Stimulated activated CD4-positive, alpha-beta T cell treated with anti-CD3 and anti-CD28 coated beads, Interleukin-1b, Interleukin-23, amount 100 ng/mL, for 24 hours (primary cell): ENCODE data around the gene CHPT1.
A peak's percentile ranks its signal among the peaks of the same experiment; 100 is the strongest.
"Not testable (repeated sequence)": the region's sequence is repeated elsewhere in the genome, so short reads cannot be mapped to it uniquely, and the experiment has no call there.

ENCODE experiments used
- DNase-seq, 4 experiments: peaks; one replicate each; pipeline ENCODE4 v3.0.0-alpha.2; 2020; ENCODE audit warnings: low read depth in 4 of 4, low spot score in 1 of 4

The CHPT1 gene

GRCh38 chr12:101697197-101697929, at the start of gene CHPT1:
TSS of gene CHPT1 (plus strand) at chr12:101697640. CDS start at chr12:101697862, 222 bp downstream.
- DNase-seq: peak; percentile 31 to 52 (median 39)

- DNase-seq: no peak
These were observed 49.7 kb upstream of the CHPT1 start for GRCh38 chr12:101647711-101648110.

GRCh38 chr12:101648195-101648594, 49.2 kb upstream of the CHPT1 start:
- DNase-seq: no peak

- DNase-seq: no peak
These were observed 46.9 kb upstream of the CHPT1 start for GRCh38 chr12:101650346-101651117.

GRCh38 chr12:101653030-101653429, 44.4 kb upstream of the CHPT1 start:
- no peak for DNase-seq

- no peak for DNase-seq
These were observed 43.9 kb upstream of the CHPT1 start for GRCh38 chr12:101653503-101653902.

GRCh38 chr12:101654442-101654841, 43.0 kb upstream of the CHPT1 start:
- DNase-seq: no peak

- no peak for DNase-seq
These were observed 42.0 kb upstream of the CHPT1 start for GRCh38 chr12:101655393-101655792.

- not testable (repeated sequence) for DNase-seq
These were observed 36.8 kb upstream of the CHPT1 start for GRCh38 chr12:101660662-101661061.

- no peak for DNase-seq
These were observed 34.1 kb upstream of the CHPT1 start for GRCh38 chr12:101663298-101663697.

- DNase-seq: no peak
These were observed 32.4 kb upstream of the CHPT1 start for GRCh38 chr12:101664992-101665391.

- no peak for DNase-seq
These were observed 31.2 kb upstream of the CHPT1 start for GRCh38 chr12:101666052-101666728.

GRCh38 chr12:101667591-101667990, 29.8 kb upstream of the CHPT1 start:
- DNase-seq: no peak

- peak in 1 of 4 experiments; percentile 12 for DNase-seq
These were observed 27.3 kb upstream of the CHPT1 start for GRCh38 chr12:101670007-101670671.

GRCh38 chr12:101671157-101671791, 26.2 kb upstream of the CHPT1 start:
- DNase-seq: no peak

GRCh38 chr12:101671833-101672232, 25.6 kb upstream of the CHPT1 start:
- no peak for DNase-seq

GRCh38 chr12:101675555-101675954, 21.9 kb upstream of the CHPT1 start:
- DNase-seq: no peak

GRCh38 chr12:101676497-101676896, 20.9 kb upstream of the CHPT1 start:
- DNase-seq: not testable (repeated sequence)

GRCh38 chr12:101678081-101678480, 19.4 kb upstream of the CHPT1 start:
- no peak for DNase-seq

- DNase-seq: no peak
These were observed 17.2 kb upstream of the CHPT1 start for GRCh38 chr12:101680240-101680639.

- no peak for DNase-seq
These were observed 16.8 kb upstream of the CHPT1 start for GRCh38 chr12:101680647-101681046.
